GM19099 (cell line): ENCODE data around the gene PPARG.
A peak's percentile ranks its signal among the peaks of the same experiment; 100 is the strongest.

ENCODE experiments used
- POLR2A ChIP-seq: IDR thresholded peaks from 3 replicates; pipeline ENCODE4 v1.6.1; 2011; ENCODE audit warnings: low read depth; ENCODE audit not compliant: insufficient read length; ENCODE audit errors: extremely low read depth

Gene PPARG

GRCh38 chr3:12300137-12300536 lies 11.3 kb downstream of the PPARG start:
- no peak for TF ChIP-seq POLR2A

- TF ChIP-seq POLR2A, result no peak
Observed at GRCh38 chr3:12301031-12301430, 12.2 kb downstream of the PPARG start.

DNA sequence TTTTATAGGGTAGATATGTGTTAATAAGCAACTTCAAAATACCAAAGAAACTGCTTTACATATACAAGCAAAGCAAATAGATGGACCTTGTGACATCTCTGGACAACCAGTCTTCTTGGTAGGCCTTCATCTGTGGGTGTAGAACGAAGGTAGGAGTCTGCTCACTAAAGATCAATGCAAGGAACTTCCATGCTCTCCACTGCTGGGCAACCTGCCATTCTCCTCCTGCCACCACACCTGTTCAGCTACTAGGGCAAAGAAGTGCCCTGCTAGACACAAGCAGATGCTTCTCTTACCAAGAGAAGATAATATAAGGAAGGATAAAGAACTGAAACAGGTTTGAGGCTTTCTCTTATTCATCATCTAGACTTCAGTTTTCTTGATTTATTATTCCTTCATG lies 12.6 kb downstream of the PPARG start:
- no peak for TF ChIP-seq POLR2A

GRCh38 chr3:12302564-12302963 lies 13.7 kb downstream of the PPARG start:
- TF ChIP-seq POLR2A, result no peak

DNA sequence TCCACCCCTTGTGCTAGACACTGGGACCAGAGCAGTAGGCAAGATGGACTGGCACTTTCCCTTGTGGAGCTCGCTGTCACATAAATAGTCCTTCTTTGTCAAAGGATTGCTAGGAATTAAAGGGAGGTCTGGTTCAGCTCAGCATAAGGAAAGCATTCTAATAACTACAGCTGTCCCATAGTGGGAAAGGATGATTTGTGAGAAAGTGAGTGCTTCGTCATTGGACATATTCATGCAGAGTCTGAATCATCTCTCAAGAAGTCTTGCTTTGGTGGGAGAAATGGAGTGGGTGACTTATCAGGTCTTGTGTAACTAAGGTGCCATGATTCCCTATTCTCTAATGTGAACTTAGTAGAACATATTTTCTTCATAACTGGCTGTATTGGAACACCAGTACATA lies 14.7 kb downstream of the PPARG start:
- no peak for TF ChIP-seq POLR2A

- TF ChIP-seq POLR2A, result no peak
Observed at GRCh38 chr3:12303993-12304392, 15.1 kb downstream of the PPARG start.

DNA sequence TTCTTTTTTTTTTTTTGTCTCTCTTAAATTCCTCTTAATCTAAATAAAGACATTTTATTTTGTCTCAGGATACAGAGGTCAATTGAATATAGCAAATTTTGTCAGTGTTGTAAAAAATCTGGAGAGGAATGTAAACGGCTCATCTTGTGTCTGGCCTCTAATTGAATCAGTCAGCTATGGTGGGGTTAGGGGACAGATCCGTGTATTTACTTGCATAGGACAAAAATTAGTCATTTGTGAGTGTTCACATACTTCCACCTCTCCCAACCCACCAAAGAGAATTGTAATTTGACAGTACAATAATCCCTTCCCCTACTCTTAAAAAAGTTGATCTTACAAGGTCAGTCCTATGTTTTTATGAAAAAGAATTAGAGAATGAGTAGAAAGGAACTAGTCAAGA lies 18.3 kb downstream of the PPARG start:
- TF ChIP-seq POLR2A, result no peak

DNA sequence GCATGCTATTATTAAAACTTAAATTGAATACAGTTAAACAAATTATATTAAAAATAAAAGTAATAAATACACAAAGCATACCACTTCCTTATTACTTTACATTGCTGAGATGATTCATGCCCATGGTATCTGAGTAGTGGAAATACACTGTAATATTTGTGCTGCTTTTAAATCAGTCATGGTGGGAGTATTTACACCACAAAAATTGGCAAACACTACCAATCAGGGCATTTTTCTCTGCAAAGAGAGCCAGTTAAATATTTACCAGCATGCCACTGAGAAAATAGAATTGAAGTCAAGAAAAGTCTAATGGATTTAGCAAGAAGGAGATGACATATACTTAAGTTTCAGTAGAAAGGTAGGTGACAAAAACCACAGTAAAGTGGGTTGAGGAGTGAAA lies 19.6 kb downstream of the PPARG start:
- no peak for TF ChIP-seq POLR2A

DNA sequence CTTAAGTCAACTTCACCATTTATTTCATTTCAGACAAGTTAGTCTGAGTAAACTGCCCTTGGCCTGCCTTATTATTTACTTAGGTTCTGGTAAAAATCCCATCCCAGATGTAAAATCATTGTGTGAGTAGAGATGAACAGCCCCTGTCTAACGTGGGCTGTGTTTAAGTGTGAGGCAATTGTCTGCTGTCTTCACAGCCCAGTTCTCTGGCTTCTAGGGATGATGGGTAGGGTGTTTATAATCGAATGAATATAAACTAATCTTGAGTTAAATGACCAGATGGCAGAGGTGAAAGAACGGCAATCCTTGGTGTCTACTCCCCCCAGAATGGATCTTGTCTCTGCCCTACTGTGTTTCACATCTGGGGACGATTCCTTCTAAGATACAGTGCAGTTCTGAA lies 20.8 kb downstream of the PPARG start:
- TF ChIP-seq POLR2A, result no peak

DNA sequence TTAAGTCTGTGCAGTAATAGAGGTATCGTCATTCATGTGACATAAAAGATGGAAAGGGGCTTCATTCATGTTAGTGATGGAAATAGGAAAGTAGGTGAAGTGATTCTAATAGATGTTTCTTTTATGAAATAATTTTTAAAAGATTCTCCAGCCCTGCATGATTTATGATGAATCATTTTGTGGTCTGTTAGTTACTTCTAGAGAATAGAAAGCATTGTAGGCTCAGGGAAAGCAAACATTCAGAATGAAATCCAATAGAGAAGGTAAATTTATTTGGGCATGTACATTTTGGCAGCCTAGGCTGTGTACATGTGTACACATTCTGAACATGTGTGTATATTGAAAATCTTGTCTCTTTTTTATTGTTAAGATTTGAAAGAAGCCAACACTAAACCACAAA lies 23.1 kb downstream of the PPARG start:
- no peak for TF ChIP-seq POLR2A

DNA sequence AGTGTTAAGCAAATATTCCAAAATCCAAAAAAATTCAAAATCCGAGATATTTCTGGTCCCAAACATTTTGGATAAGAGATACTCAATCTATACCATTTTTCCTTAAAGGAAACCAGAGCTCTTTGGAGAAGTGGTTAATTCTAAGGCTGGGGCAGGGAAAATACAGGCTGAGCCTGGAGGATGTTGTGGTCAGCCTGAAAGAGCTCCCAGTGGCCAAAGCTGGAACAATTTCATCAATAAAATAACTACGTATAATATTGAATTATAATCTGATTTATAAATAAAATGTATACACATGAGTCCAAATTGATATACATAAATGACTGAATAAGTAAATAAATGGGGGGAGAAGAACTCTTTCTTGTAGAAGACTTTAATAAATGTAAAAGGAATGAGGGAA lies 24.6 kb downstream of the PPARG start:
- TF ChIP-seq POLR2A, result no peak

GRCh38 chr3:12316253-12316652 lies 27.4 kb downstream of the PPARG start:
- no peak for TF ChIP-seq POLR2A

- peak; percentile 25 for TF ChIP-seq POLR2A
Observed at GRCh38 chr3:12316729-12317351, 28.0 kb downstream of the PPARG start.

GRCh38 chr3:12317914-12318313 lies 29.0 kb downstream of the PPARG start:
- TF ChIP-seq POLR2A, result no peak

DNA sequence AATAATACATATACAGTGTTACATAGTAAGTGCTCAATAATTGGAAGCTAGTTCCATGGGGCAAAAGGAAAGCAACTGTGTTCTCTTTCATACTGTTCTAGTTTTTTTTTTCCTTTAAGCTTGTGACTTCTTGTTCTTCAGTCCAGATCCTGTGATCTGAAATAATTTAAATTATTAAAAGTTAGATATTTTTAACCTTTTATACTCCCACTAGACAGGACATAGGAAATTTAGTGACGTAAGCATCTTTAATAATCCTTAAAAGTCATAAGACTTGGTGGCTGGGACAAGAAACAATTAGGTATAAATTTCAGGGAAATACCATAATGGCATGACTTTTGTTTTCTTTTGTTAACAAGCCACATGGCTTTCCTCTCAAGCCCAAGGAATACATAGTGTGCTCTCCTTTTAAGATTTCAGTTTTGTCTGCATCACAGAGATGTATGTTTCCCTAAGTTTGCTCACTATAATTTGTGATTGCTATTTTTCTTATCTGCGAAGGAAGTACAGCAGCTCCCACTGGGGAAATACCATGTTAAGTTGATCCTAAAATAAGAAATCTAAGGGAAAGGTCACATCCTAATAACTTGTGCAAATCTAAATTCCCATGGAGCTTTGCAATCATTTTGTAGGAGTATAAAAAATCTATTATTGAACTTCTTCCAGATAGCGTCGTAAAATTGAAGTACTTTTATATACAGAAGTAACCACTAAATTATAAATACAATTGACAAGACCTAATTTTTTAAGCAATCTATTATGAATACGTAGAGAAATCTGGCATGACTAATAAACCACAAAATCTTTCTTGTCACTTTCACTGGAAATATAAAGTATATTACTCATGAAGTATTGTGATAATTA lies 30.1 kb downstream of the PPARG start:
- no peak for TF ChIP-seq POLR2A

GRCh38 chr3:12321015-12321414 lies 32.1 kb downstream of the PPARG start:
- TF ChIP-seq POLR2A, result no peak
